ENCODE measurements around the gene ZSWIM6. TPM values are rescaled to one million over a fixed set of nuclear protein-coding genes. Genes with fewer than 3 reads are reported as not detected.

Gene ZSWIM6
- total RNA-seq, 1 donor from 2014 or later: 20.7 TPM

- Mint-ChIP-seq H3K4me1 (ENCODE audit: unreplicated experiment) (peaks cover 17% of the 10 kb centered on the region), H3K27ac (ENCODE audit: unreplicated experiment) (no peak overlapping the region), H3K9me3 (ENCODE audit: unreplicated experiment) (peaks cover 3% of the 10 kb centered on the region), H3K27me3 (ENCODE audit: unreplicated experiment) (no peaks in the 10 kb centered on the region), H3K4me3 (ENCODE audit: unreplicated experiment) (no peak overlapping the region), H3K36me3 (ENCODE audit: unreplicated experiment) (no peaks in the 10 kb centered on the region)
- no peak for TF ChIP-seq CTCF (IDR thresholded peaks at IDR 0.05)
- no peak for DNase-seq (ENCODE audit: extremely low spot score, unreplicated experiment)
These were observed 42.8 kb upstream of the ZSWIM6 start for GRCh38 chr5:61289241-61289640.

GRCh38 chr5:61289669-61290306 lies 42.3 kb upstream of the ZSWIM6 start:
- no peaks in the 10 kb centered on the region for H3K27me3 Mint-ChIP-seq (ENCODE audit: unreplicated experiment)
- H3K4me1 Mint-ChIP-seq (ENCODE audit: unreplicated experiment): peaks cover 17% of the 10 kb centered on the region
- no peak for DNase-seq (ENCODE audit: extremely low spot score, unreplicated experiment)
- H3K4me3 Mint-ChIP-seq (ENCODE audit: unreplicated experiment): no peak overlapping the region
- no peak overlapping the region for H3K27ac Mint-ChIP-seq (ENCODE audit: unreplicated experiment)
- TF ChIP-seq CTCF (IDR thresholded peaks at IDR 0.05): no peak
- H3K36me3 Mint-ChIP-seq (ENCODE audit: unreplicated experiment): no peaks in the 10 kb centered on the region
- peaks cover 3% of the 10 kb centered on the region for H3K9me3 Mint-ChIP-seq (ENCODE audit: unreplicated experiment)

GRCh38 chr5:61290791-61291210 lies 41.3 kb upstream of the ZSWIM6 start:
- TF ChIP-seq CTCF (IDR thresholded peaks at IDR 0.05): no peak
- Mint-ChIP-seq H3K9me3 (ENCODE audit: unreplicated experiment) (peaks cover 3% of the 10 kb centered on the region), H3K36me3 (ENCODE audit: unreplicated experiment) (no peaks in the 10 kb centered on the region), H3K27me3 (ENCODE audit: unreplicated experiment) (no peaks in the 10 kb centered on the region), H3K27ac (ENCODE audit: unreplicated experiment) (peak overlapping the region; percentile 79), H3K4me1 (ENCODE audit: unreplicated experiment) (peaks cover 17% of the 10 kb centered on the region), H3K4me3 (ENCODE audit: unreplicated experiment) (no peak overlapping the region)
- DNase-seq (ENCODE audit: extremely low spot score, unreplicated experiment): no peak

- DNase-seq (ENCODE audit: extremely low spot score, unreplicated experiment): no peak
- H3K27me3 Mint-ChIP-seq (ENCODE audit: unreplicated experiment): no peaks in the 10 kb centered on the region
- H3K27ac Mint-ChIP-seq (ENCODE audit: unreplicated experiment): no peak overlapping the region
- H3K4me3 Mint-ChIP-seq (ENCODE audit: unreplicated experiment): no peak overlapping the region
- peaks cover 20% of the 10 kb centered on the region for H3K4me1 Mint-ChIP-seq (ENCODE audit: unreplicated experiment)
- no peaks in the 10 kb centered on the region for H3K36me3 Mint-ChIP-seq (ENCODE audit: unreplicated experiment)
- no peak for TF ChIP-seq CTCF (IDR thresholded peaks at IDR 0.05)
- peaks cover 3% of the 10 kb centered on the region for H3K9me3 Mint-ChIP-seq (ENCODE audit: unreplicated experiment)
These were observed 39.9 kb upstream of the ZSWIM6 start for GRCh38 chr5:61292062-61292657.

GRCh38 chr5:61293071-61293470 lies 39.0 kb upstream of the ZSWIM6 start:
- Mint-ChIP-seq H3K4me1 (ENCODE audit: unreplicated experiment) (peaks cover 21% of the 10 kb centered on the region), H3K27ac (ENCODE audit: unreplicated experiment) (no peak overlapping the region), H3K27me3 (ENCODE audit: unreplicated experiment) (no peaks in the 10 kb centered on the region), H3K9me3 (ENCODE audit: unreplicated experiment) (peaks cover 3% of the 10 kb centered on the region), H3K4me3 (ENCODE audit: unreplicated experiment) (no peak overlapping the region), H3K36me3 (ENCODE audit: unreplicated experiment) (no peaks in the 10 kb centered on the region)
- no peak for TF ChIP-seq CTCF (IDR thresholded peaks at IDR 0.05)
- DNase-seq (ENCODE audit: extremely low spot score, unreplicated experiment): no peak

Measured in osteocyte (in vitro differentiated cells).